ENCODE data around the gene EPAS1. TPM values are rescaled to one million over a fixed set of nuclear protein-coding genes. Genes with fewer than 3 reads are reported as not detected.

EPAS1 gene
- total RNA-seq, 1 donor from 2014 or later, result 99.8 TPM

GRCh38 chr2:46352621-46353020, 55.4 kb downstream of the EPAS1 start:
- H3K36me3 ChIP-seq (ENCODE audit: control insufficient read depth, insufficient read depth, low read length), result peaks cover 36% of the 10 kb centered on the region
- no peak for FAIRE-seq
- H3K27me3 ChIP-seq (ENCODE audit: control insufficient read depth, insufficient read depth, low read length), result no peaks in the 10 kb centered on the region
- TF ChIP-seq CTCF (IDR thresholded peaks at IDR 0.05; ENCODE audit: insufficient read depth, low read length, severe bottlenecking), result no peak
- no peak overlapping the region for H3K4me3 ChIP-seq (ENCODE audit: low read depth, low read length)
- no peak for DNase-seq (ENCODE audit: low read depth)

- FAIRE-seq, result no peak
- Histone ChIP-seq H3K27me3 (ENCODE audit: control insufficient read depth, insufficient read depth, low read length) (no peaks in the 10 kb centered on the region), H3K36me3 (ENCODE audit: control insufficient read depth, insufficient read depth, low read length) (peaks cover 43% of the 10 kb centered on the region), H3K4me3 (ENCODE audit: low read depth, low read length) (no peak overlapping the region)
- no peak for DNase-seq (ENCODE audit: low read depth)
- no peak for TF ChIP-seq CTCF (IDR thresholded peaks at IDR 0.05; ENCODE audit: insufficient read depth, low read length, severe bottlenecking)
Measured at GRCh38 chr2:46353509-46353908, 56.3 kb downstream of the EPAS1 start.

- peaks cover 46% of the 10 kb centered on the region for H3K36me3 ChIP-seq (ENCODE audit: control insufficient read depth, insufficient read depth, low read length)
- no peak for FAIRE-seq
- no peak for TF ChIP-seq CTCF (IDR thresholded peaks at IDR 0.05; ENCODE audit: insufficient read depth, low read length, severe bottlenecking)
- no peak overlapping the region for H3K4me3 ChIP-seq (ENCODE audit: low read depth, low read length)
- DNase-seq (ENCODE audit: low read depth), result no peak
- H3K27me3 ChIP-seq (ENCODE audit: control insufficient read depth, insufficient read depth, low read length), result no peaks in the 10 kb centered on the region
Measured at GRCh38 chr2:46355756-46356155, 58.5 kb downstream of the EPAS1 start.

- peaks cover 51% of the 10 kb centered on the region for H3K36me3 ChIP-seq (ENCODE audit: control insufficient read depth, insufficient read depth, low read length)
- no peak for FAIRE-seq
- no peak overlapping the region for H3K4me3 ChIP-seq (ENCODE audit: low read depth, low read length)
- H3K27me3 ChIP-seq (ENCODE audit: control insufficient read depth, insufficient read depth, low read length), result no peaks in the 10 kb centered on the region
- DNase-seq (ENCODE audit: low read depth), result no peak
- no peak for TF ChIP-seq CTCF (IDR thresholded peaks at IDR 0.05; ENCODE audit: insufficient read depth, low read length, severe bottlenecking)
Measured at GRCh38 chr2:46356991-46357390, 59.8 kb downstream of the EPAS1 start.

- H3K36me3 ChIP-seq (ENCODE audit: control insufficient read depth, insufficient read depth, low read length), result peaks cover 48% of the 10 kb centered on the region
- H3K4me3 ChIP-seq (ENCODE audit: low read depth, low read length), result no peak overlapping the region
- DNase-seq (ENCODE audit: low read depth), result no peak
- no peaks in the 10 kb centered on the region for H3K27me3 ChIP-seq (ENCODE audit: control insufficient read depth, insufficient read depth, low read length)
- no peak for FAIRE-seq
- TF ChIP-seq CTCF (IDR thresholded peaks at IDR 0.05; ENCODE audit: insufficient read depth, low read length, severe bottlenecking), result no peak
Measured at GRCh38 chr2:46358713-46359112, 61.5 kb downstream of the EPAS1 start.

- no peaks in the 10 kb centered on the region for H3K27me3 ChIP-seq (ENCODE audit: control insufficient read depth, insufficient read depth, low read length)
Measured at GRCh38 chr2:46360303-46360702, 63.1 kb downstream of the EPAS1 start.

More at GRCh38 chr2:46360303-46360702, 63.1 kb downstream of the EPAS1 start:
- DNase-seq (ENCODE audit: low read depth) (no peak), FAIRE-seq (no peak)
- Histone ChIP-seq H3K36me3 (ENCODE audit: control insufficient read depth, insufficient read depth, low read length) (peaks cover 43% of the 10 kb centered on the region), H3K4me3 (ENCODE audit: low read depth, low read length) (no peak overlapping the region)
- TF ChIP-seq CTCF (IDR thresholded peaks at IDR 0.05; ENCODE audit: insufficient read depth, low read length, severe bottlenecking), result no peak

Measured in bronchial epithelial cell (primary cell).